GM12878 (cell line): ENCODE data around the gene MYO18B. TPM values are rescaled to one million over a fixed set of nuclear protein-coding genes. Genes with fewer than 3 reads are reported as not detected.
A peak's percentile ranks its signal among the peaks of the same experiment; 100 is the strongest.

ENCODE experiments used
- BHLHE40 ChIP-seq, 2 experiments: fragments of 450-650 bp in 1 of 2; IDR thresholded peaks; 2 replicates each; pipeline ENCODE4 v1.6.1; 2011 to 2017; ENCODE audit warnings: low read depth in 2 of 2, borderline replicate concordance in 1 of 2, improper control_type of control experiment in 1 of 2, low read length in 1 of 2, mild to moderate bottlenecking in 1 of 2
- CHD2 ChIP-seq: IDR thresholded peaks from 2 replicates; pipeline ENCODE4 v1.6.1; 2011; ENCODE audit warnings: low read depth, low read length, improper control_type of control experiment, borderline replicate concordance
- FOXM1 ChIP-seq: IDR thresholded peaks from 2 replicates; pipeline ENCODE4 v1.6.1; 2012; ENCODE audit warnings: low read depth, mild to moderate bottlenecking, inconsistent platforms, low read length, moderate library complexity
- IKZF2 ChIP-seq, 2 experiments: fragments of 450-650 bp; IDR thresholded peaks; 2 replicates each; pipeline ENCODE4 v1.6.1; 2017; ENCODE audit warnings: mild to moderate bottlenecking in 2 of 2, moderate library complexity in 2 of 2
- IRF4 ChIP-seq: IDR thresholded peaks from 2 replicates; pipeline ENCODE4 v1.6.1; 2011; ENCODE audit warnings: low read depth, low read length
- KDM1A ChIP-seq: fragments of 200-600 bp; sonication (generic); IDR thresholded peaks from 2 replicates; pipeline ENCODE4 v1.6.1; 2016; ENCODE audit warnings: borderline replicate concordance
- KLF5 ChIP-seq: fragments of 450-650 bp; IDR thresholded peaks from 2 replicates; pipeline ENCODE4 v1.6.1; 2014; ENCODE audit warnings: mild to moderate bottlenecking; ENCODE audit not compliant: partially characterized antibody
- MEF2B ChIP-seq: fragments of 450-650 bp; IDR thresholded peaks from 2 replicates; pipeline ENCODE4 v1.6.1; 2018; ENCODE audit warnings: mild to moderate bottlenecking, moderate library complexity; ENCODE audit not compliant: partially characterized antibody, poor library complexity, severe bottlenecking
- MTA2 ChIP-seq: fragments of 450-650 bp; IDR thresholded peaks from 2 replicates; pipeline ENCODE4 v1.6.1; 2016; ENCODE audit warnings: low read depth, mild to moderate bottlenecking, moderate library complexity
- MXI1 ChIP-seq: fragments of 150-350 bp; IDR thresholded peaks from 2 replicates; pipeline ENCODE4 v1.6.1; 2011; ENCODE audit warnings: low read depth, mild to moderate bottlenecking, inconsistent platforms, low read length, improper control_type of control experiment
- NFIC ChIP-seq: IDR thresholded peaks from 2 replicates; pipeline ENCODE4 v1.6.1; 2012; ENCODE audit warnings: low read depth, mild to moderate bottlenecking, inconsistent platforms, low read length, moderate library complexity
- RCOR1 ChIP-seq: conservative IDR thresholded peaks from 2 replicates; pipeline ENCODE4 v1.6.1; 2012; ENCODE audit warnings: low read depth, low read length, improper control_type of control experiment
- SMAD5 ChIP-seq: IDR thresholded peaks from 2 replicates; pipeline ENCODE4 v1.6.1; 2016; ENCODE audit warnings: antibody characterized with exemption, low read depth
- SMARCA5 ChIP-seq: fragments of 450-650 bp; IDR thresholded peaks from 2 replicates; pipeline ENCODE4 v1.6.1; 2017; ENCODE audit warnings: mild to moderate bottlenecking
- SP1 ChIP-seq: IDR thresholded peaks from one replicate; pipeline ENCODE4 v1.6.1; 2011; ENCODE audit warnings: low read depth, low read length
- TARDBP ChIP-seq: IDR thresholded peaks from 2 replicates; pipeline ENCODE4 v1.6.1; 2016; ENCODE audit warnings: borderline replicate concordance
- TCF7 ChIP-seq: IDR thresholded peaks from 2 replicates; pipeline ENCODE4 v1.6.1; 2014; ENCODE audit warnings: antibody characterized with exemption, borderline replicate concordance
- ZNF274 ChIP-seq: IDR thresholded peaks from one replicate; pipeline ENCODE4 v1.8.0; 2011; ENCODE audit not compliant: insufficient read length, insufficient read depth
- ZNF384 ChIP-seq: IDR thresholded peaks from 2 replicates; pipeline ENCODE4 v1.6.1; 2012; ENCODE audit warnings: low read depth, mild to moderate bottlenecking, low read length, improper control_type of control experiment, borderline replicate concordance
- polyA plus RNA-seq, 11 experiments: library from polyadenylated mRNA; depleted of rRNA in 4 of 11; unstranded in 6 of 11; stranded (reverse) in 5 of 11; fragments of >200 nt; fragmentation: Nextera tagmentation in 4 of 11; fragmentation: Illumina TruSeq in 1 of 11; extraction: Ambion mirVana in 4 of 11; extraction: Trizol in 1 of 11; gene quantifications; 1 replicate in 1 of 11; 2 replicates in 10 of 11; pipeline versions ENCODE4 v1.2.1 to v1.2.3, GENCODE V29; 2011 to 2016; ENCODE audit warnings: inconsistent platforms in 2 of 11, missing spikeins in 2 of 11, low read depth in 1 of 11
- total RNA-seq, 4 experiments: library from RNA; depleted of rRNA in 3 of 4; stranded (reverse); fragments of >200 nt in 3 of 4; fragmentation: Illumina TruSeq in 1 of 4; extraction: Trizol in 1 of 4; gene quantifications; 2 replicates each; pipeline versions ENCODE4 v1.2.1 to v1.2.3, GENCODE V29; 2013 to 2021
- TF ChIP-seq, protein P1 (sequence below): fragments of 450-650 bp; IDR thresholded peaks from 2 replicates; pipeline ENCODE4 v1.6.1; 2017; ENCODE audit warnings: mild to moderate bottlenecking
- TF ChIP-seq, protein P2 (sequence below): fragments of 450-650 bp; IDR thresholded peaks from 2 replicates; pipeline ENCODE4 v1.6.1; 2018; ENCODE audit warnings: borderline replicate concordance, mild to moderate bottlenecking; ENCODE audit not compliant: partially characterized antibody

The MYO18B gene
- total and polyA plus RNA-seq, 10 of the 15 experiments (the other 5 are each of a cell fraction or from before 2014, with no cell fraction given): 0.05 to 2.1 (median 0.51) TPM; not detected in 1

DNA sequence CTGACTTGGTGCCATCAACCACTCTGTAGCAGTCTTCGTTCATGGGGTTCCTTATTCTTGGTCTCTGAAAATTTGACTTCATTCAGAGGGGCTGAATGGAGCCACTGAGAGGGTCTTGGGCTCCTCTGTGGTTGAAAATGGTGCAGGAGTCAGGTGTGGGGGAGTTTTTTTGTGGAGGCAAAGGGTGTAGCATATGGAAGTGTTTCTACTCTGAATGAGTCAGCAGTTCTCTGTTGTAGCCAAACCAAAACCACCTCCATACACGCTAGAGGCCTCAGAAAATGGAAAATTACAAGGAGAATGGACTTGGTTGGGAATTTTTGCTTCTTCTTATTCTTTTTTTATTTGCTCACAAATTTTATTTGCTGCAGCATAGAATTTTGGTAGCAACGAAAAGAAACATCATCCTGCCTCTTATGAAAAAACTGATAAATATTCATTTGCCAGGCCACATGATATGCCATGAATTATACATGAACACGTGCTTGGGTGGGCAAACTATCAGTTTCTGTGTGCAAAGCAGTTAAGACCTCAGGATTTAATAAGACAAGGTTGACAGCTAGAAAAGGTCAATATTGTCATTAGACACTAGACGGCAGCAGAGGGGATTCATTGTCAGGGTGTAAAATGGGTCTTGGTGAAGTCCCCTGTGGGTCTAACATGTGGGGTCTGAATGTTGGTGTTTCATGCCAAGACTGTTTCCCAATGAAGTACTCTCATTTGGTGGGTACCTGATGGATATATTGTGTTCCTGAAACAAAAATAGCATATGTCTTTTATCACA lies 111.7 kb downstream of the MYO18B start (continued):
- TF ChIP-seq, protein P1, sequence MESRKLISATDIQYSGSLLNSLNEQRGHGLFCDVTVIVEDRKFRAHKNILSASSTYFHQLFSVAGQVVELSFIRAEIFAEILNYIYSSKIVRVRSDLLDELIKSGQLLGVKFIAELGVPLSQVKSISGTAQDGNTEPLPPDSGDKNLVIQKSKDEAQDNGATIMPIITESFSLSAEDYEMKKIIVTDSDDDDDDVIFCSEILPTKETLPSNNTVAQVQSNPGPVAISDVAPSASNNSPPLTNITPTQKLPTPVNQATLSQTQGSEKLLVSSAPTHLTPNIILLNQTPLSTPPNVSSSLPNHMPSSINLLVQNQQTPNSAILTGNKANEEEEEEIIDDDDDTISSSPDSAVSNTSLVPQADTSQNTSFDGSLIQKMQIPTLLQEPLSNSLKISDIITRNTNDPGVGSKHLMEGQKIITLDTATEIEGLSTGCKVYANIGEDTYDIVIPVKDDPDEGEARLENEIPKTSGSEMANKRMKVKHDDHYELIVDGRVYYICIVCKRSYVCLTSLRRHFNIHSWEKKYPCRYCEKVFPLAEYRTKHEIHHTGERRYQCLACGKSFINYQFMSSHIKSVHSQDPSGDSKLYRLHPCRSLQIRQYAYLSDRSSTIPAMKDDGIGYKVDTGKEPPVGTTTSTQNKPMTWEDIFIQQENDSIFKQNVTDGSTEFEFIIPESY: no peak
- TF ChIP-seq ZNF274 (no peak), TARDBP (no peak), MXI1 (no peak), MEF2B (no peak), BHLHE40 (IDR thresholded peaks at IDR 0.05; ENCODE audit: borderline replicate concordance in 1 of 2, low read depth in 2 of 2, low read length in 1 of 2) (0 out of 4 replicates have a peak, but pooled peaks of 1 of the 2 experiments have one; percentile 3), SMAD5 (no peak), TCF7 (no peak), CHD2 (no peak), SMARCA5 (no peak), IKZF2 (IDR thresholded peaks at IDR 0.05) (peak; percentile 71 to 76; a peak in 3 of 4 replicates), NFIC (peak; percentile 64), RCOR1 (no peak), SP1 (no peak), MTA2 (peak; percentile 37; the same call in 1 of the 2 replicates), KDM1A (no peak), FOXM1 (0 out of 2 replicates have a peak, but pooled peaks have one; percentile 15), ZNF384 (no peak), KLF5 (no peak), IRF4 (no peak)
- TF ChIP-seq, protein P2, sequence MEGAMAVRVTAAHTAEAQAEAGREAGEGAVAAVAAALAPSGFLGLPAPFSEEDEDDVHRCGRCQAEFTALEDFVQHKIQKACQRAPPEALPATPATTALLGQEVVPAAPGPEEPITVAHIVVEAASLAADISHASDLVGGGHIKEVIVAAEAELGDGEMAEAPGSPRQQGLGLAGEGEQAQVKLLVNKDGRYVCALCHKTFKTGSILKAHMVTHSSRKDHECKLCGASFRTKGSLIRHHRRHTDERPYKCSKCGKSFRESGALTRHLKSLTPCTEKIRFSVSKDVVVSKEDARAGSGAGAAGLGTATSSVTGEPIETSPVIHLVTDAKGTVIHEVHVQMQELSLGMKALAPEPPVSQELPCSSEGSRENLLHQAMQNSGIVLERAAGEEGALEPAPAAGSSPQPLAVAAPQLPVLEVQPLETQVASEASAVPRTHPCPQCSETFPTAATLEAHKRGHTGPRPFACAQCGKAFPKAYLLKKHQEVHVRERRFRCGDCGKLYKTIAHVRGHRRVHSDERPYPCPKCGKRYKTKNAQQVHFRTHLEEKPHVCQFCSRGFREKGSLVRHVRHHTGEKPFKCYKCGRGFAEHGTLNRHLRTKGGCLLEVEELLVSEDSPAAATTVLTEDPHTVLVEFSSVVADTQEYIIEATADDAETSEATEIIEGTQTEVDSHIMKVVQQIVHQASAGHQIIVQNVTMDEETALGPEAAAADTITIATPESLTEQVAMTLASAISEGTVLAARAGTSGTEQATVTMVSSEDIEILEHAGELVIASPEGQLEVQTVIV: no peak
- TF ChIP-seq, all 136 proteins: peak for 13
